ENCODE results near the gene USF1.

GRCh38 chr1:161054232-161054631 lies 8.5 kb upstream of the USF1 start:
- TF ChIP-seq CTCF (IDR thresholded peaks at IDR 0.05): no peak
- TF ChIP-seq POLR2A (IDR thresholded peaks at IDR 0.05): no peak
